GM23338 (cell line): Measurements from ENCODE around the gene TMEM135. TPM values are rescaled to one million over a fixed set of nuclear protein-coding genes. Genes with fewer than 3 reads are reported as not detected.

ENCODE experiments used
- ATAC-seq: fragments of 200-7000 bp; cut with Tn5 transposase; 3 replicates; pipeline ENCODE4 v1.9.1; 2020
- DNase-seq: peaks from one replicate; pipeline ENCODE4 v3.0.0-alpha.2; 2015; ENCODE audit warnings: low spot score
- H2AFZ ChIP-seq: fragments of 200-600 bp; sonication (generic); 2 replicates; pipeline ENCODE4 v1.8.0; 2016; ENCODE audit warnings: antibody characterized with exemption, mild to moderate bottlenecking, moderate library complexity
- H3F3A ChIP-seq: fragments of 200-600 bp; sonication (generic); replicated peaks from 2 replicates; pipeline ENCODE4 v1.8.0; 2017; ENCODE audit warnings: antibody characterized with exemption, mixed run types, low read depth
- H3K27ac ChIP-seq: fragments of 200-600 bp; sonication (generic); 2 replicates; pipeline ENCODE4 v1.6.1; 2016; ENCODE audit warnings: low read depth
- H3K27me3 ChIP-seq: fragments of 200-600 bp; sonication (generic); 2 replicates; pipeline ENCODE4 v1.8.0; 2016; ENCODE audit warnings: mild to moderate bottlenecking, mixed run types, moderate library complexity; ENCODE audit not compliant: insufficient read depth
- H3K36me3 ChIP-seq: fragments of 200-600 bp; sonication (generic); 2 replicates; pipeline ENCODE4 v1.8.0; 2016; ENCODE audit warnings: mild to moderate bottlenecking; ENCODE audit not compliant: insufficient read depth
- H3K4me1 ChIP-seq: fragments of 200-600 bp; sonication (generic); 2 replicates; pipeline ENCODE4 v1.8.0; 2016; ENCODE audit warnings: mild to moderate bottlenecking, moderate library complexity; ENCODE audit not compliant: insufficient read depth
- H3K4me2 ChIP-seq: fragments of 200-600 bp; sonication (generic); 2 replicates; pipeline ENCODE4 v1.7.1; 2017; ENCODE audit warnings: mixed run types
- H3K4me3 ChIP-seq: fragments of 200-600 bp; sonication (generic); 2 replicates; pipeline ENCODE4 v1.6.1; 2016; ENCODE audit warnings: mixed run types
- H3K79me2 ChIP-seq: fragments of 200-600 bp; sonication (generic); replicated peaks from 2 replicates; pipeline ENCODE4 v1.8.0; 2017; ENCODE audit warnings: mild to moderate bottlenecking; ENCODE audit not compliant: insufficient read depth
- H3K9me2 ChIP-seq: fragments of 200-600 bp; sonication (generic); 2 replicates; pipeline ENCODE4 v1.8.0; 2017; ENCODE audit not compliant: insufficient read depth
- H4K20me1 ChIP-seq: fragments of 200-600 bp; sonication (generic); replicated peaks from 2 replicates; pipeline ENCODE4 v1.8.0; 2017; ENCODE audit warnings: mild to moderate bottlenecking; ENCODE audit not compliant: insufficient read depth
- H3K27ac Mint-ChIP-seq: 2 replicates; pipeline ENCODE4 v1.8.0; 2020; ENCODE audit warnings: inconsistent platforms, mild to moderate bottlenecking, moderate library complexity, mixed read lengths
- H3K27me3 Mint-ChIP-seq: 3 replicates; pipeline ENCODE4 v1.8.0; 2022; ENCODE audit warnings: low read depth, mild to moderate bottlenecking, moderate library complexity, mixed read lengths, inconsistent platforms; ENCODE audit not compliant: insufficient read depth, poor library complexity
- H3K36me3 Mint-ChIP-seq: 3 replicates; pipeline ENCODE4 v1.8.0; 2021; ENCODE audit warnings: low read depth, mild to moderate bottlenecking, inconsistent platforms, moderate library complexity, mixed read lengths
- H3K4me1 Mint-ChIP-seq: 3 replicates; pipeline ENCODE4 v1.8.0; 2020; ENCODE audit warnings: mild to moderate bottlenecking, inconsistent platforms, mixed read lengths
- H3K4me3 Mint-ChIP-seq: 3 replicates; pipeline ENCODE4 v1.8.0; 2021; ENCODE audit warnings: moderate library complexity, mild to moderate bottlenecking, inconsistent platforms, mixed read lengths
- H3K9me3 Mint-ChIP-seq: 3 replicates; pipeline ENCODE4 v1.8.0; 2020; ENCODE audit warnings: moderate library complexity, mild to moderate bottlenecking, inconsistent platforms, mixed read lengths
- EZH2 ChIP-seq: fragments of 200-600 bp; sonication (generic); IDR thresholded peaks from one replicate; pipeline ENCODE4 v1.8.0; 2017; ENCODE audit warnings: antibody characterized with exemption, mild to moderate bottlenecking, low read depth; ENCODE audit not compliant: unreplicated experiment
- EZH2phosphoT487 ChIP-seq: fragments of 200-600 bp; sonication (generic); IDR thresholded peaks from one replicate; pipeline ENCODE4 v1.8.1; 2018; ENCODE audit warnings: antibody characterized with exemption; ENCODE audit not compliant: unreplicated experiment
- JUNB ChIP-seq: IDR thresholded peaks from one replicate; pipeline ENCODE4 v1.6.1; 2016; ENCODE audit warnings: antibody characterized with exemption; ENCODE audit not compliant: unreplicated experiment
- POLR2AphosphoS5 ChIP-seq: IDR thresholded peaks from 2 replicates; pipeline ENCODE4 v1.6.1; 2016; ENCODE audit warnings: antibody characterized with exemption, low read depth
- STAT1 ChIP-seq: IDR thresholded peaks from one replicate; pipeline ENCODE4 v1.6.1; 2016; ENCODE audit warnings: antibody characterized with exemption; ENCODE audit not compliant: unreplicated experiment
- ZNF114 ChIP-seq: fragments of 250-450 bp; sonication (Bioruptor Pico); IDR thresholded peaks from 2 replicates; pipeline ENCODE4 v1.5.0; 2020; ENCODE audit warnings: mild to moderate bottlenecking, moderate library complexity
- ZNF331 ChIP-seq: fragments of 250-450 bp; sonication (Bioruptor Pico); IDR thresholded peaks from 2 replicates; pipeline ENCODE4 v1.5.0; 2020; ENCODE audit warnings: low read depth, mild to moderate bottlenecking, moderate library complexity
- polyA plus RNA-seq: library from polyadenylated mRNA; unstranded; fragments of >200 nt; fragmentation: Nextera tagmentation; extraction: Ambion mirVana; gene quantifications from 2 replicates; pipeline ENCODE4 v1.2.1, GENCODE V29; 2016
- total RNA-seq: library from RNA; depleted of rRNA; stranded (reverse); fragments of >200 nt; shearing (Covaris generic); gene quantifications from 2 replicates; pipeline ENCODE4 v1.2.3, GENCODE V29; 2014
- TF ChIP-seq, protein P1 (sequence below), 2 experiments: fragments of 200-600 bp in 1 of 2; sonication (generic) in 1 of 2; conservative IDR thresholded peaks; 2 replicates each; pipeline versions ENCODE4 v1.5.1 to v1.6.1; 2016 to 2017; ENCODE audit warnings: antibody characterized with exemption in 2 of 2, low read depth in 2 of 2, mild to moderate bottlenecking in 2 of 2, moderate library complexity in 1 of 2
- TF ChIP-seq, protein P2 (sequence below): fragments of 250-450 bp; sonication (Bioruptor Pico); IDR thresholded peaks from 2 replicates; pipeline ENCODE4 v1.5.0; 2020; ENCODE audit warnings: mild to moderate bottlenecking, moderate library complexity
- TF ChIP-seq, protein P3 (sequence below): IDR thresholded peaks from 2 replicates; pipeline ENCODE4 v1.6.1; 2016; ENCODE audit warnings: antibody characterized with exemption

Gene TMEM135
- total and polyA plus RNA-seq, 2 experiments from 2014 or later: 23.4 to 49.9 TPM

DNA sequence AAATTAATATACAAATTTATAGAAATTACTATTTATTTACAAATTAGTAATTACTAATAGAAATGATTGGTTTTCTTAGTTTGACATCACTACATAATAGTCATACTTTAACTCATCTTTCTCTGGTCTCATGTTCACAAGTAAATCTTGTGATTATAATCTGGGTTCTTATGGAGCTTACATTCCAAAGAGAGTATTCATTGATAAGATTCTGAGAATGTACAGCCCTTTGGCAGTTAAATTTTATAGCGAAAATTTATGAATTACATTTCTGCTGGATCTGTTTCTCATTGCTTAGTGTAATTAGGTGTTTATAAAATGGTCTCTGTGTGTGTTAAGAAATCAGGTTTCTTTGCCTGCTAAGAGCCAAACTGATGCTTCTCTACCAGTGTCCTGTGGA, 175.2 kb downstream of the TMEM135 start (continued):
- no peak for TF ChIP-seq STAT1
- TF ChIP-seq, protein P1, sequence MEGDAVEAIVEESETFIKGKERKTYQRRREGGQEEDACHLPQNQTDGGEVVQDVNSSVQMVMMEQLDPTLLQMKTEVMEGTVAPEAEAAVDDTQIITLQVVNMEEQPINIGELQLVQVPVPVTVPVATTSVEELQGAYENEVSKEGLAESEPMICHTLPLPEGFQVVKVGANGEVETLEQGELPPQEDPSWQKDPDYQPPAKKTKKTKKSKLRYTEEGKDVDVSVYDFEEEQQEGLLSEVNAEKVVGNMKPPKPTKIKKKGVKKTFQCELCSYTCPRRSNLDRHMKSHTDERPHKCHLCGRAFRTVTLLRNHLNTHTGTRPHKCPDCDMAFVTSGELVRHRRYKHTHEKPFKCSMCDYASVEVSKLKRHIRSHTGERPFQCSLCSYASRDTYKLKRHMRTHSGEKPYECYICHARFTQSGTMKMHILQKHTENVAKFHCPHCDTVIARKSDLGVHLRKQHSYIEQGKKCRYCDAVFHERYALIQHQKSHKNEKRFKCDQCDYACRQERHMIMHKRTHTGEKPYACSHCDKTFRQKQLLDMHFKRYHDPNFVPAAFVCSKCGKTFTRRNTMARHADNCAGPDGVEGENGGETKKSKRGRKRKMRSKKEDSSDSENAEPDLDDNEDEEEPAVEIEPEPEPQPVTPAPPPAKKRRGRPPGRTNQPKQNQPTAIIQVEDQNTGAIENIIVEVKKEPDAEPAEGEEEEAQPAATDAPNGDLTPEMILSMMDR (conservative IDR thresholded peaks at IDR 0.05; ENCODE audit: low read depth in 2 of 2): no peak
- TF ChIP-seq EZH2: no peak
- no peak for TF ChIP-seq ZNF331
- TF ChIP-seq POLR2AphosphoS5: no peak

DNA sequence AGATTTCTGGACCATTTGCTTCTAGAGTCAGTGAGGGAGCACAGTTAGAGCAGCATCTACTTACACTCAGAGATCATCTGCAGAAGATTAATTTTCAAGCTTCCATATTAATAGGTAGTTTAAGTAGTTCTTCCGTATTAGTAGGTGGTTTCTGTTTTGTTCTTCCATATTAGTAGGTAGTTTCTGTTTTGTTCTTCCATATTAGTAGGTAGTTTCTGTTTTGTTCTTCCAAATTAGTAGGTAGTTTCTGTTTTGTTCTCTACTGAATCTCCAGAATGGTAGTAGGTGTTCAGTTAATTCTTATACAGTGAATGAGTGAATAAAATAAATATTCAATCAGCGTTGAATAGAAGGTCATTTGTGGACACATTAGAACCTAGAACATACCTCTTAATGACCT, 175.7 kb downstream of the TMEM135 start:
- Mint-ChIP-seq H3K36me3 (no peaks in the 10 kb centered on the region), H3K9me3 (no peaks in the 10 kb centered on the region)
- H3K9me2 ChIP-seq: no peaks in the 10 kb centered on the region
- TF ChIP-seq, protein P1 (conservative IDR thresholded peaks at IDR 0.05; ENCODE audit: low read depth in 2 of 2): no peak
- TF ChIP-seq EZH2: no peak
- TF ChIP-seq, protein P2, sequence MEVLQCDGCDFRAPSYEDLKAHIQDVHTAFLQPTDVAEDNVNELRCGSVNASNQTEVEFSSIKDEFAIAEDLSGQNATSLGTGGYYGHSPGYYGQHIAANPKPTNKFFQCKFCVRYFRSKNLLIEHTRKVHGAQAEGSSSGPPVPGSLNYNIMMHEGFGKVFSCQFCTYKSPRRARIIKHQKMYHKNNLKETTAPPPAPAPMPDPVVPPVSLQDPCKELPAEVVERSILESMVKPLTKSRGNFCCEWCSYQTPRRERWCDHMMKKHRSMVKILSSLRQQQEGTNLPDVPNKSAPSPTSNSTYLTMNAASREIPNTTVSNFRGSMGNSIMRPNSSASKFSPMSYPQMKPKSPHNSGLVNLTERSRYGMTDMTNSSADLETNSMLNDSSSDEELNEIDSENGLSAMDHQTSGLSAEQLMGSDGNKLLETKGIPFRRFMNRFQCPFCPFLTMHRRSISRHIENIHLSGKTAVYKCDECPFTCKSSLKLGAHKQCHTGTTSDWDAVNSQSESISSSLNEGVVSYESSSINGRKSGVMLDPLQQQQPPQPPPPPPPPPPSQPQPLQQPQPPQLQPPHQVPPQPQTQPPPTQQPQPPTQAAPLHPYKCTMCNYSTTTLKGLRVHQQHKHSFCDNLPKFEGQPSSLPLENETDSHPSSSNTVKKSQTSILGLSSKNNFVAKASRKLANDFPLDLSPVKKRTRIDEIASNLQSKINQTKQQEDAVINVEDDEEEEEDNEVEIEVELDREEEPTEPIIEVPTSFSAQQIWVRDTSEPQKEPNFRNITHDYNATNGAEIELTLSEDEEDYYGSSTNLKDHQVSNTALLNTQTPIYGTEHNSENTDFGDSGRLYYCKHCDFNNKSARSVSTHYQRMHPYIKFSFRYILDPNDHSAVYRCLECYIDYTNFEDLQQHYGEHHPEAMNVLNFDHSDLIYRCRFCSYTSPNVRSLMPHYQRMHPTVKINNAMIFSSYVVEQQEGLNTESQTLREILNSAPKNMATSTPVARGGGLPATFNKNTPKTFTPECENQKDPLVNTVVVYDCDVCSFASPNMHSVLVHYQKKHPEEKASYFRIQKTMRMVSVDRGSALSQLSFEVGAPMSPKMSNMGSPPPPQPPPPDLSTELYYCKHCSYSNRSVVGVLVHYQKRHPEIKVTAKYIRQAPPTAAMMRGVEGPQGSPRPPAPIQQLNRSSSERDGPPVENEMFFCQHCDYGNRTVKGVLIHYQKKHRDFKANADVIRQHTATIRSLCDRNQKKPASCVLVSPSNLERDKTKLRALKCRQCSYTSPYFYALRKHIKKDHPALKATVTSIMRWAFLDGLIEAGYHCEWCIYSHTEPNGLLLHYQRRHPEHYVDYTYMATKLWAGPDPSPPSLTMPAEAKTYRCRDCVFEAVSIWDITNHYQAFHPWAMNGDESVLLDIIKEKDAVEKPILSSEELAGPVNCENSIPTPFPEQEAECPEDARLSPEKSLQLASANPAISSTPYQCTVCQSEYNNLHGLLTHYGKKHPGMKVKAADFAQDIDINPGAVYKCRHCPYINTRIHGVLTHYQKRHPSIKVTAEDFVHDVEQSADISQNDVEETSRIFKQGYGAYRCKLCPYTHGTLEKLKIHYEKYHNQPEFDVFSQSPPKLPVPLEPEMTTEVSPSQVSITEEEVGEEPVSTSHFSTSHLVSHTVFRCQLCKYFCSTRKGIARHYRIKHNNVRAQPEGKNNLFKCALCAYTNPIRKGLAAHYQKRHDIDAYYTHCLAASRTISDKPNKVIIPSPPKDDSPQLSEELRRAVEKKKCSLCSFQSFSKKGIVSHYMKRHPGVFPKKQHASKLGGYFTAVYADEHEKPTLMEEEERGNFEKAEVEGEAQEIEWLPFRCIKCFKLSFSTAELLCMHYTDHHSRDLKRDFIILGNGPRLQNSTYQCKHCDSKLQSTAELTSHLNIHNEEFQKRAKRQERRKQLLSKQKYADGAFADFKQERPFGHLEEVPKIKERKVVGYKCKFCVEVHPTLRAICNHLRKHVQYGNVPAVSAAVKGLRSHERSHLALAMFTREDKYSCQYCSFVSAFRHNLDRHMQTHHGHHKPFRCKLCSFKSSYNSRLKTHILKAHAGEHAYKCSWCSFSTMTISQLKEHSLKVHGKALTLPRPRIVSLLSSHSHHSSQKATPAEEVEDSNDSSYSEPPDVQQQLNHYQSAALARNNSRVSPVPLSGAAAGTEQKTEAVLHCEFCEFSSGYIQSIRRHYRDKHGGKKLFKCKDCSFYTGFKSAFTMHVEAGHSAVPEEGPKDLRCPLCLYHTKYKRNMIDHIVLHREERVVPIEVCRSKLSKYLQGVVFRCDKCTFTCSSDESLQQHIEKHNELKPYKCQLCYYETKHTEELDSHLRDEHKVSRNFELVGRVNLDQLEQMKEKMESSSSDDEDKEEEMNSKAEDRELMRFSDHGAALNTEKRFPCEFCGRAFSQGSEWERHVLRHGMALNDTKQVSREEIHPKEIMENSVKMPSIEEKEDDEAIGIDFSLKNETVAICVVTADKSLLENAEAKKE (CRISPR knock-in tag): no peak
- no peak for TF ChIP-seq JUNB
- no peak for TF ChIP-seq EZH2phosphoT487
- TF ChIP-seq, protein P3, sequence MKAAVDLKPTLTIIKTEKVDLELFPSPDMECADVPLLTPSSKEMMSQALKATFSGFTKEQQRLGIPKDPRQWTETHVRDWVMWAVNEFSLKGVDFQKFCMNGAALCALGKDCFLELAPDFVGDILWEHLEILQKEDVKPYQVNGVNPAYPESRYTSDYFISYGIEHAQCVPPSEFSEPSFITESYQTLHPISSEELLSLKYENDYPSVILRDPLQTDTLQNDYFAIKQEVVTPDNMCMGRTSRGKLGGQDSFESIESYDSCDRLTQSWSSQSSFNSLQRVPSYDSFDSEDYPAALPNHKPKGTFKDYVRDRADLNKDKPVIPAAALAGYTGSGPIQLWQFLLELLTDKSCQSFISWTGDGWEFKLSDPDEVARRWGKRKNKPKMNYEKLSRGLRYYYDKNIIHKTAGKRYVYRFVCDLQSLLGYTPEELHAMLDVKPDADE: no peak
- TF ChIP-seq ZNF114 (CRISPR knock-in tag): no peak

More for the DNA sequence above, 175.7 kb downstream of the TMEM135 start:
- Histone ChIP-seq H3K27ac (no peak overlapping the region), H3K4me2 (no peak overlapping the region), H2AFZ (no peak overlapping the region), H3K4me1 (peaks cover 9% of the 10 kb centered on the region; the same call in 1 of the 2 replicates), H3F3A (no peaks in the 10 kb centered on the region), H3K36me3 (no peaks in the 10 kb centered on the region), H3K4me3 (no peak overlapping the region), H3K79me2 (no peaks in the 10 kb centered on the region), H4K20me1 (no peaks in the 10 kb centered on the region; the same call in 1 of the 2 replicates), H3K27me3 (no peaks in the 10 kb centered on the region)
- H3K27ac Mint-ChIP-seq: no peak overlapping the region
- ATAC-seq: no peak
- H3K27me3 Mint-ChIP-seq: peaks cover 4% of the 10 kb centered on the region
- H3K4me3 Mint-ChIP-seq: no peak overlapping the region
- DNase-seq: no peak
- peaks cover 17% of the 10 kb centered on the region for H3K4me1 Mint-ChIP-seq
